ENCODE data around the gene SEPTIN1. TPM values are rescaled to one million over a fixed set of nuclear protein-coding genes. Genes with fewer than 3 reads are reported as not detected.

SEPTIN1 gene
- total and polyA plus RNA-seq, 2 of the 4 experiments (the other 2 are of a cell fraction) = 0.24 TPM; not detected in 1

- intact Hi-C loops (cut with micrococcal nuclease) = no loop called here
- Histone ChIP-seq H3K9me3 (ENCODE audit: control insufficient read depth, insufficient read depth, low read length) (no peaks in the 10 kb centered on the region), H2AK5ac (ENCODE audit: low read depth, low read length) (no peak overlapping the region), H3K4me3 (ENCODE audit: insufficient read depth, low read depth, low read length) (no peak overlapping the region), H3K23ac (ENCODE audit: low read depth, low read length) (no peak overlapping the region), H3K4me2 (ENCODE audit: low read depth, low read length) (no peak overlapping the region), H2BK15ac (ENCODE audit: low read depth, low read length) (no peak overlapping the region), H4K8ac (ENCODE audit: low read depth in 2 of 2, low read length in 2 of 2) (no peak overlapping the region), H4K5ac (ENCODE audit: low read depth, low read length) (no peak overlapping the region), H3K9me1 (ENCODE audit: insufficient read depth, low read length) (peaks cover 16% of the 10 kb centered on the region), H2BK20ac (ENCODE audit: low read depth, low read length) (no peak overlapping the region), H3K14ac (replicated peaks; ENCODE audit: low read depth, low read length) (no peak overlapping the region), H3K9ac (ENCODE audit: low read depth, low read length) (no peak overlapping the region), H4K20me1 (ENCODE audit: insufficient read depth, low read length) (peaks cover 10% of the 10 kb centered on the region), H3K56ac (ENCODE audit: extremely low read depth, insufficient read depth, low read length) (no peak overlapping the region), H2AK9ac (replicated peaks; ENCODE audit: low read depth, low read length, poor library complexity) (no peak overlapping the region), H2BK120ac (ENCODE audit: low read depth, low read length) (no peak overlapping the region), H3K36me3 (ENCODE audit: control insufficient read depth, insufficient read depth, low read length) (no peaks in the 10 kb centered on the region), H3K27ac (ENCODE audit: insufficient read depth, low read length) (no peak overlapping the region), H3K27me3 (ENCODE audit: control insufficient read depth, insufficient read depth, low read length) (no peaks in the 10 kb centered on the region), H3K4me1 (ENCODE audit: control insufficient read depth, insufficient read depth, low read length) (peaks cover 7% of the 10 kb centered on the region), H3K18ac (ENCODE audit: low read depth, low read length) (no peak overlapping the region), H2AFZ (replicated peaks; ENCODE audit: low read length, poor library complexity) (no peak overlapping the region), H3K79me1 (ENCODE audit: low read depth in 1 of 2, low read length in 2 of 2) (peaks cover 5 to 30% of the 10 kb centered on the region in 2 experiments), H3K4ac (ENCODE audit: low read depth, low read length) (no peak overlapping the region), H2BK5ac (ENCODE audit: low read depth, low read length, poor library complexity, severe bottlenecking) (no peak overlapping the region), H4K91ac (ENCODE audit: insufficient read depth, low read depth, low read length) (no peak overlapping the region)
- BruUV-seq (replicated peaks) = no TSS peak
- ChIA-PET POLR2A (ENCODE audit: unreplicated experiment) (no interaction called here), CTCF (no interaction called here)
- 94% methylated on average over 6 of the region's 6 CpGs; no CpG with 5 or more reads in 1 of the 2 experiments for WGBS, 2 experiments (ENCODE audit: extremely low coverage in 2 of 2, insufficient read length in 1 of 2)
- in situ Hi-C loops (cut with MboI; ENCODE audit: low sequenced_read_pairs) = no loop called here
- no peak for TF ChIP-seq RFX5 (IDR thresholded peaks at IDR 0.05; ENCODE audit: low read depth, low read length)
- TF ChIP-seq NFE2L2 (IDR thresholded peaks at IDR 0.05; ENCODE audit: low read depth, low read length) = no peak
- TF ChIP-seq MXI1 (IDR thresholded peaks at IDR 0.05; ENCODE audit: borderline replicate concordance, low read depth, low read length) = no peak
- no peak for TF ChIP-seq USF2 (IDR thresholded peaks at IDR 0.05; ENCODE audit: low read depth, low read length)
- TF ChIP-seq MAZ (IDR thresholded peaks at IDR 0.05; ENCODE audit: borderline replicate concordance, low read depth, low read length) = no peak
- TF ChIP-seq CTCF (conservative IDR thresholded peaks at IDR 0.05; ENCODE audit: low read depth, low read length) = no peak
- no peak for TF ChIP-seq ELK1 (IDR thresholded peaks at IDR 0.05; ENCODE audit: borderline replicate concordance, low read depth, low read length)
- TF ChIP-seq CHD1 (IDR thresholded peaks at IDR 0.05; ENCODE audit: low read depth, low read length) = no peak
- no peak for TF ChIP-seq RAD21 (IDR thresholded peaks at IDR 0.05; ENCODE audit: low read length)
- no peak for TF ChIP-seq POLR2A (IDR thresholded peaks at IDR 0.05; ENCODE audit: low read depth, low read length)
- no peak for TF ChIP-seq BHLHE40 (IDR thresholded peaks at IDR 0.05; ENCODE audit: low read depth, low read length)
- TF ChIP-seq MAFK (IDR thresholded peaks at IDR 0.05; ENCODE audit: low read depth, low read length) = no peak
- no peak for TF ChIP-seq FOS (IDR thresholded peaks at IDR 0.05; ENCODE audit: low read depth, low read length)
- TF ChIP-seq SMC3 (IDR thresholded peaks at IDR 0.05; ENCODE audit: low read depth, low read length) = no peak
- no peak for TF ChIP-seq RCOR1 (IDR thresholded peaks at IDR 0.05; ENCODE audit: insufficient replicate concordance, low read length)
- DNase-seq (no peak), ATAC-seq (ENCODE audit: low read depth) (no peak)
- dilution Hi-C loops (cut with HindIII; ENCODE audit: low sequenced_read_pairs, unreplicated experiment) = no loop called here
These were observed 1.6 kb downstream of the SEPTIN1 start for GRCh38 chr16:30380803-30381208.

All from IMR-90 (cell line).